ENCODE measurements around the gene EVI5. TPM values are rescaled to one million over a fixed set of nuclear protein-coding genes. Genes with fewer than 3 reads are reported as not detected.

EVI5 gene
- total and polyA plus RNA-seq, 2 donors (not counting 1 experiment from before 2014, with no cell fraction given), result 1.5 to 36.3 TPM

- Histone ChIP-seq H2AFZ (ENCODE audit: insufficient read depth, low read depth, low read length, poor library complexity, severe bottlenecking) (no peak overlapping the region), H3K27ac (ENCODE audit: low read length in 2 of 2) (no peak overlapping the region), H3K4me3 (ENCODE audit: control extremely low read depth in 1 of 5, extremely low read depth in 1 of 5, insufficient read depth in 1 of 5, low read depth in 2 of 5, low read length in 4 of 5) (no peak overlapping the region), H3K27me3 (replicated peaks in 1 of 4; ENCODE audit: control extremely low read depth in 1 of 4, control insufficient read depth in 3 of 4, insufficient read depth in 4 of 4, low read length in 3 of 4) (no peaks in the 10 kb centered on the region), H3K9me3 (ENCODE audit: control extremely low read depth in 1 of 3, control insufficient read depth in 2 of 3, insufficient read depth in 1 of 3, low read length in 2 of 3) (peaks cover 0 to 6% (median 0%) of the 10 kb centered on the region in 3 donors), H3K4me2 (replicated peaks; ENCODE audit: low read depth, low read length, poor library complexity, severe bottlenecking) (no peak overlapping the region), H3K79me2 (ENCODE audit: control insufficient read depth, insufficient read depth, low read length) (peaks cover 53% of the 10 kb centered on the region), H3K36me3 (replicated peaks in 1 of 2; ENCODE audit: control extremely low read depth in 1 of 2, control insufficient read depth in 1 of 2, extremely low read depth in 1 of 2, insufficient read depth in 2 of 2, low read length in 1 of 2) (peaks cover 0 to 5% of the 10 kb centered on the region in 2 experiments), H4K20me1 (ENCODE audit: control insufficient read depth, insufficient read depth, low read length, poor library complexity, severe bottlenecking) (peaks cover 16% of the 10 kb centered on the region), H3K9ac (ENCODE audit: low read length) (no peak overlapping the region), H3K4me1 (ENCODE audit: control insufficient read depth in 2 of 2, insufficient read depth in 2 of 2, low read length in 2 of 2) (no peaks in the 10 kb centered on the region)
- no peak overlapping the region for H3K4me3 Mint-ChIP-seq
- H3K4me1 Mint-ChIP-seq, result peaks cover 7% of the 10 kb centered on the region
- intact Hi-C loops (cut with micrococcal nuclease), result no loop called here
- TF ChIP-seq CTCF (IDR thresholded peaks at IDR 0.05) (no peak), EZH2 (IDR thresholded peaks at IDR 0.05; ENCODE audit: borderline replicate concordance, insufficient read depth, low read depth, low read length, poor library complexity, severe bottlenecking) (no peak)
- POLR2A ChIA-PET, result no interaction called here
- CTCF ChIA-PET, result interaction anchor here (4.0 kb wide), 1 partner anchor 66 kb away, joined by 26 read pairs; no protein-coding TSS in a partner anchor
- DNase-seq, result no peak
- no peak for ATAC-seq (ENCODE audit: low read depth)
- no peak overlapping the region for H3K27ac Mint-ChIP-seq
- no peaks in the 10 kb centered on the region for H3K27me3 Mint-ChIP-seq
- 50% methylated on average over 2 of the region's 3 CpGs for WGBS (ENCODE audit: insufficient coverage)
- H3K9me3 Mint-ChIP-seq (ENCODE audit: insufficient read depth), result no peaks in the 10 kb centered on the region
These were observed 32.2 kb downstream of the EVI5 start for GRCh38 chr1:92752719-92753118.

DNA sequence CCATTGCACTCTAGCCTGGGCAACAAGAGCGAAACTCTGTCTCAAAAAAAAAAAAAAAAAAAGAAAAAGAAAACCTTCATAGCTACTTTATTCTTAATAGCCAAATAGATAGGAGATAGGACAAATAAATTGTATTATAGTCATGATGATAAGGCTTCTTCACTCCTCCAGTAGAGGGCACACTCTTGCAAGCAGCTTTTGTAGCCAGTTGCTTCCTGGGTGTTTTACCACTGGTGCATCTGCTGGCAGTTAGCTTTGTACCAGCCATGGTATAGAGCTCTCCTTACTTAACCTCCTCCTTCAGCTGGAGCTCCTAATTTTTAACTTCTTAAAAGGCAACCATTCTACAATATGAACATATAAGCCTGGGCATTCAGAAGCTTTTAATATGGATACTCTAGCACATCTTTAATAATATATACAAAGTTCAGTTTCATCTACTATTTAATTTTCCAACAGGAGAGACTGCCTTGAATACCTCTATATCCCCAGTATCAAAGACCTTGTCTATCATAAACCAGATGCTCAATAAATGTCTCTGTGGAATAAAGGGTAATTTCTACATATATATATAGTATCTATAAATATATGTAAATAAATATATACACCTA is 35.8 kb downstream of the EVI5 start:
- no peaks in the 10 kb centered on the region for H3K4me1 ChIP-seq (ENCODE audit: control insufficient read depth in 2 of 2, insufficient read depth in 2 of 2, low read length in 2 of 2)
- no peak overlapping the region for H3K4me2 ChIP-seq (replicated peaks; ENCODE audit: low read depth, low read length, poor library complexity, severe bottlenecking)
- no peak for TF ChIP-seq EZH2 (IDR thresholded peaks at IDR 0.05; ENCODE audit: borderline replicate concordance, insufficient read depth, low read depth, low read length, poor library complexity, severe bottlenecking)
- peak; percentile 79 for TF ChIP-seq CTCF (IDR thresholded peaks at IDR 0.05)
- H3K4me3 ChIP-seq (ENCODE audit: control extremely low read depth in 1 of 5, extremely low read depth in 1 of 5, insufficient read depth in 1 of 5, low read depth in 2 of 5, low read length in 4 of 5), result no peak overlapping the region
- no peaks in the 10 kb centered on the region for H3K36me3 ChIP-seq (replicated peaks in 1 of 2; ENCODE audit: control extremely low read depth in 1 of 2, control insufficient read depth in 1 of 2, extremely low read depth in 1 of 2, insufficient read depth in 2 of 2, low read length in 1 of 2)
- Mint-ChIP-seq H3K27me3 (no peaks in the 10 kb centered on the region), H3K4me1 (peaks cover 8% of the 10 kb centered on the region), H3K4me3 (no peak overlapping the region), H3K27ac (no peak overlapping the region), H3K9me3 (ENCODE audit: insufficient read depth) (no peaks in the 10 kb centered on the region)
- no peak overlapping the region for H3K9ac ChIP-seq (ENCODE audit: low read length)
- H3K27me3 ChIP-seq (replicated peaks in 1 of 4; ENCODE audit: control extremely low read depth in 1 of 4, control insufficient read depth in 3 of 4, insufficient read depth in 4 of 4, low read length in 3 of 4), result no peaks in the 10 kb centered on the region
- ATAC-seq (ENCODE audit: low read depth), result peak; percentile 70
- CTCF ChIA-PET, result interaction anchor here (0.5 to 6.2 kb wide), 29 partner anchors 9 to 696 kb away, joined by 3 to 168 read pairs (median 4); partner anchors contain the start of genes EVI5 and RPL5
- H3K79me2 ChIP-seq (ENCODE audit: control insufficient read depth, insufficient read depth, low read length), result peaks cover 34% of the 10 kb centered on the region
- intact Hi-C loops (cut with micrococcal nuclease), result loop anchor here (1.0 kb wide), 2 partner anchors 36 to 69 kb away; partner anchors contain the start of gene EVI5
- H2AFZ ChIP-seq (ENCODE audit: insufficient read depth, low read depth, low read length, poor library complexity, severe bottlenecking), result no peak overlapping the region
- WGBS (ENCODE audit: insufficient coverage), result no CpG with 5 or more reads among the region's 1 CpG
- DNase-seq, result peak; percentile 68
- POLR2A ChIA-PET, result interaction anchor here (0.9 kb wide), 1 partner anchor 36 kb away, joined by 4 read pairs; the partner anchor contains the start of gene EVI5
- no peaks in the 10 kb centered on the region for H3K9me3 ChIP-seq (ENCODE audit: control extremely low read depth in 1 of 3, control insufficient read depth in 2 of 3, insufficient read depth in 1 of 3, low read length in 2 of 3)
- H3K27ac ChIP-seq (ENCODE audit: low read length in 2 of 2), result no peak overlapping the region
- H4K20me1 ChIP-seq (ENCODE audit: control insufficient read depth, insufficient read depth, low read length, poor library complexity, severe bottlenecking), result peaks cover 22% of the 10 kb centered on the region

Data from B cell (primary cell).